ENCODE results near the gene DNAJC5.

Gene DNAJC5

GRCh38 chr20:63885264-63886053 is 9.5 kb upstream of the DNAJC5 start:
- DNase-seq, result no peak

DNA sequence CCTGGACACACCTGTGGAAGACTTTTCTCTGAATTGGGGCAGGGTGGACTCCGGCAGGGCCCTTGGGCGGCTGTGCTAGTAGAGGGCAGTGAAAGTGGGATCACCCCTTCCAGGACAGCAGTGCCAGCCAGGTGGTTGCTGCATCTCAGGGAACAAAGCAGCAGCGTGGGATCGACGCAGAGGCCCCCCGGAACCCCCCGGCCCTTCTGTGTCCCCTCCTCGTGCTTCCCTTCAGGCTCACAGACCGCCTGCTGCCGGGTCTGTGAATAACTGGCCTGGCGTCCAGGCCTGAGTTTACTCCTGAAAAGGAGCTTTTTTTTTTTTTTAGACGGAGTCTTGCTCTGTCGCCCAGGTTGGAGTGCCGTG is 8.9 kb upstream of the DNAJC5 start:
- DNase-seq, result no peak

- DNase-seq, result no peak
Measured at GRCh38 chr20:63886921-63887320, 8.0 kb upstream of the DNAJC5 start.

GRCh38 chr20:63889241-63890200 is 5.4 kb upstream of the DNAJC5 start:
- no peak for DNase-seq

- no peak for DNase-seq
Measured at GRCh38 chr20:63890201-63890576, 4.7 kb upstream of the DNAJC5 start.

DNA sequence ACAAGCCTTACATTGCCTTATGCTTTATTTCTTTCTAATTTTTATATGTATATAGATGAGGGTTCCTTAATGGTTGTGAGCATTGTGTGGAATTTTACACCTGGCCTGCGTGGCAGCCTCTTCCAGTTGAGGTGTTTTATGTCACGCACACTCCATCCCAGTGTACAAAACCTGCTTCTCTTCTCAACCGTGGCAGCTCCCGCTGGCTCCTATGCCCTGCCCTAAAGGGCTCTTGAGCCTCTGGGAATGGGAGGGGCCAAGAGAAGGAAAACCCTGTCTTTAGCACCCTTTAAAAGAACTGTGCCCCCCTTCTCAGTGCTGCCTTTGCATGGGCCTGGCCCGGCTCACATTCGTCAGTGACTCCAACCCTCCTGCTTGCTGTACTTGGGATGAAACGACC is 4.3 kb upstream of the DNAJC5 start:
- DNase-seq, result peak in 1 of 2 experiments; percentile 52

- DNase-seq, result no peak
Measured at GRCh38 chr20:63891061-63892002, 3.6 kb upstream of the DNAJC5 start.

GRCh38 chr20:63892402-63892801 is 2.5 kb upstream of the DNAJC5 start:
- no peak for DNase-seq

- no peak for DNase-seq
Measured at GRCh38 chr20:63893999-63894357, 948 bp upstream of the DNAJC5 start.

DNA sequence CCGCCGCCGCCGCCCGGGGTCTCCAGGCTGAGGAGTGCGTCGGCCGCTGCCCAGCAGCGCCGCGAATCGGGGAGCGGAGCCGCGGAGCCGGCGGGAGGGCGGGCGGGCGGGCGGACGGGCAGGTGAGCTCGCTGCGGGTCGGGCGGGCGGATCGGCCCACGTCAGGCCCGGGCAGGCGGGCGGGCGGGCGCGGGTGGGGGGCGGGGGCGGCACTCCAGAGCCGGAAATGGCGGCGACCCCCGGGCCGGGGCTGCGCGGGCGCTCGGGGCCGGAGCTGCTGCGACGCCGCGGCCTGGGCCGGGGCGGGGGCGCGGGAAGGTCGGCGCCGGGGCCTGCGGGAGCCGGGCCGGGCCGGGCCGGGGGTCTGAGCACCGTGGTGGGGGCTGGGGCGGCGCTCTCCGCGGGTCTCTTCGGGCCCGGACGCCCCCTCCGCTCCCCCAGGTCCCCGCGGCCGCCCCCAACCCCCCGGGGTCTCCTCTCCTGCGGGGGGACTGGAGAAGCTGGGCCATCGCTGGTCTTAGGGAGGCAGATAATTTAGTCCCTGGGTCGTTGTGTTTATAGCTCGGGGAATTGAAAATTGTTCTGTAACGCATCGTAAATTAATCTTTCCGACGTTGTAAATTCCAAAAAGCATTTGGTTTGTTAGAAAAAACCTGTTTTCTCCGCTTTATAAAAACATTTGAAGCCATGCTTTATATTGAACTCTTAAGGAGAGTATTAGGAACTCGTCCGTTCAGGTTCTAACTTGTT is 451 bp downstream of the DNAJC5 start:
- no peak for DNase-seq

GRCh38 chr20:63895952-63896263 is 982 bp downstream of the DNAJC5 start:
- no peak for DNase-seq

DNA sequence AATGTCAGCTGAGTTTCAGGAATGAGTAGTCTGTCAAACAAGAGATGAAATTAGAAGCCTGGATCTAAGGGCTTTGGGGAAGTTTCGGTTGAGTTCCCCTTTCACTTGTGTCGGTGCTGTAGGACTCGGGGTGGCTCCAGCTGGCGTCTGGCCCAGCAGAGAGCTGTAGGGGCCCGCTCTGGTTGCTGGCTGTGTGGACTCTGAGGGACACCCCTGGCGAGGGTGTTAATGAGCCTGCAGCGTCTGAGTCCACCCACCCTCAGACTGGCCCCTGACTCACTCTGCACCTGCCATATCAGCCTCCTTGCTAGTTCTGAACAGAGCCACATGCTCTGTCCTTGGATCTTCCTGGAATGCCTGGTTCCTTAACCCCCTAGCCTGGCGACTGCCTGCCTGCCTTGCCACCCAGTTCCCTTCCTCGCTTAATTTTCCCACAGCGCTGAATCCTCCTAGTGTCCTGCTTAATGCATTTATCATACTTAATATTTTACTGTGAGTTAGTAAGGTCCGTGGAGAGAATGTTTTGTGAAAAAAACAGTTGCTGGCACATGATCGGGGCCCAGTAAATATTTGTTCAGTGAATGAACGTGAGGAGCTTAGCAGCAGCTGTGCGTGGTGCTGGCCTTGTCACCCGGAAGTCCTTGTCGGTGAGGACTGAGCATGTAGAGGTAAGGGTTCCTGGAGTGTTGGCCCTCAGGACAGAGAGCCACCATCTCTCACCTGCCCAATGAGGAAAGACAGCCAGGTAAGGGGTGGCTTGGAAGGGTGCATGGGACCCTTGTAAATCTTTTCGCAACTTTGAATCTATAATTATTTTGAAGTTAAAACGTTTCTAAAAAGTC is 1.6 kb downstream of the DNAJC5 start:
- no peak for DNase-seq

GRCh38 chr20:63897978-63898561 is 3.1 kb downstream of the DNAJC5 start:
- no peak for DNase-seq

GRCh38 chr20:63898882-63899558 is 4.1 kb downstream of the DNAJC5 start:
- no peak for DNase-seq

GRCh38 chr20:63900413-63900812 is 5.5 kb downstream of the DNAJC5 start:
- DNase-seq, result no peak

GRCh38 chr20:63903796-63904561 is 9.1 kb downstream of the DNAJC5 start:
- DNase-seq, result no peak

GRCh38 chr20:63908008-63908682 is 13.2 kb downstream of the DNAJC5 start:
- DNase-seq, result no peak

- no peak for DNase-seq
Measured at GRCh38 chr20:63911176-63911575, 16.2 kb downstream of the DNAJC5 start.

GRCh38 chr20:63913768-63914167 is 18.8 kb downstream of the DNAJC5 start:
- DNase-seq, result no peak

Data from NCI-H187 (cell line).